Prostate gland (tissue), 2 donors: ENCODE measurements around the gene MYL4. TPM values are rescaled to one million over a fixed set of nuclear protein-coding genes. Genes with fewer than 3 reads are reported as not detected.
A peak's percentile ranks its signal among the peaks of the same experiment; 100 is the strongest.

Experiments used
- DNase-seq: peaks from one replicate; pipeline ENCODE4 v3.0.0-alpha.2; 2019; ENCODE audit warnings: low spot score
- H3K27ac ChIP-seq, 2 donors: fragments of 200-600 bp; sonication (generic); 2 replicates each; pipeline ENCODE4 v1.5.1; 2017 to 2019
- H3K27me3 ChIP-seq: fragments of 200-600 bp; sonication (generic); replicated peaks from 2 replicates; pipeline ENCODE4 v1.5.1; 2019; ENCODE audit not compliant: insufficient read depth
- H3K36me3 ChIP-seq, 2 donors: fragments of 200-600 bp; sonication (generic); 1 replicate in 1 of 2; 2 replicates in 1 of 2; pipeline versions ENCODE4 v1.5.1 to v1.8.1; 2017 to 2019
- H3K4me1 ChIP-seq: fragments of 200-600 bp; sonication (generic); replicated peaks from 2 replicates; pipeline ENCODE4 v1.5.1; 2019
- H3K4me3 ChIP-seq, 2 donors: fragments of 200-600 bp; sonication (generic); 2 replicates each; pipeline ENCODE4 v1.5.1; 2017 to 2019
- H3K9me3 ChIP-seq: fragments of 200-600 bp; sonication (generic); 2 replicates; pipeline ENCODE4 v1.5.1; 2017
- CTCF ChIP-seq, 4 experiments: fragments of 200-600 bp in 2 of 4; fragments of 450-650 bp in 2 of 4; sonication (generic) in 2 of 4; IDR thresholded peaks; 1 replicate in 3 of 4; 2 replicates in 1 of 4; pipeline ENCODE4 v1.5.1; 2016 to 2019; ENCODE audit warnings: antibody characterized with exemption in 4 of 4, mild to moderate bottlenecking in 2 of 4, moderate library complexity in 2 of 4
- POLR2A ChIP-seq: fragments of 450-650 bp; IDR thresholded peaks from one replicate; pipeline ENCODE4 v1.6.1; 2016; ENCODE audit warnings: antibody characterized with exemption, mild to moderate bottlenecking
- POLR2AphosphoS5 ChIP-seq: sonication (generic); formaldehyde crosslinking; IDR thresholded peaks from one replicate; pipeline ENCODE4 v1.6.1; 2017; ENCODE audit warnings: antibody characterized with exemption
- WGBS: methylation state at CpG from one replicate; pipeline ENCODE4 v1.1.5; 2018; 5-methylcytosine and 5-hydroxymethylcytosine counted together
- intact Hi-C: fragments of 100-400 bp; cut with DNase I; formaldehyde crosslinking; loops from one replicate; pipeline ENCODE4 v1.14.2; 2022
- total RNA-seq, 2 donors: library from RNA; depleted of rRNA; stranded (reverse); fragments of >200 nt; gene quantifications; one replicate each; pipeline ENCODE4 v1.1.0, GENCODE V29; 2016

The MYL4 gene
- total RNA-seq, 2 donors from 2014 or later = 4.3 TPM; not detected in 1

GRCh38 chr17:47203984-47204721 lies 5.0 kb upstream of the MYL4 start:
- Histone ChIP-seq H3K27me3 (no peaks in the 10 kb centered on the region), H3K4me1 (no peaks in the 10 kb centered on the region), H3K36me3 (no peaks in the 10 kb centered on the region), H3K4me3 (no peak overlapping the region), H3K27ac (no peak overlapping the region), H3K9me3 (no peaks in the 10 kb centered on the region)
- WGBS = 84% methylated on average over 6 of the region's 6 CpGs
- no peak for DNase-seq
- TF ChIP-seq POLR2AphosphoS5 = no peak
- TF ChIP-seq POLR2A = no peak
- TF ChIP-seq CTCF (IDR thresholded peaks at IDR 0.05) = no peak
- intact Hi-C loops = no loop called here

GRCh38 chr17:47204722-47205418 lies 4.3 kb upstream of the MYL4 start:
- Histone ChIP-seq H3K4me3 (no peak overlapping the region), H3K36me3 (no peaks in the 10 kb centered on the region), H3K4me1 (no peaks in the 10 kb centered on the region), H3K9me3 (no peaks in the 10 kb centered on the region), H3K27ac (peak overlapping the region; percentile 9 to 57), H3K27me3 (no peaks in the 10 kb centered on the region)
- intact Hi-C loops = no loop called here
- no peak for DNase-seq
- TF ChIP-seq POLR2A = no peak
- TF ChIP-seq POLR2AphosphoS5 = no peak
- no peak for TF ChIP-seq CTCF (IDR thresholded peaks at IDR 0.05)
- WGBS = 47% methylated on average over 6 of the region's 6 CpGs

GRCh38 chr17:47205419-47205963 lies 3.7 kb upstream of the MYL4 start:
- intact Hi-C loops = no loop called here

GRCh38 chr17:47207143-47208067 lies 1.7 kb upstream of the MYL4 start:
- H3K27ac ChIP-seq = no peak overlapping the region
- no peaks in the 10 kb centered on the region for H3K9me3 ChIP-seq
- H3K27me3 ChIP-seq = no peaks in the 10 kb centered on the region
- WGBS = 86% methylated on average over 8 of the region's 8 CpGs
- no peaks in the 10 kb centered on the region for H3K36me3 ChIP-seq
- H3K4me1 ChIP-seq = no peaks in the 10 kb centered on the region
- TF ChIP-seq POLR2A = no peak
- TF ChIP-seq POLR2AphosphoS5 = no peak
- intact Hi-C loops = no loop called here
- no peak for DNase-seq
- H3K4me3 ChIP-seq = no peak overlapping the region

More at GRCh38 chr17:47205419-47205963, 3.7 kb upstream of the MYL4 start:
- DNase-seq = peak; percentile 57
- H3K36me3 ChIP-seq = no peaks in the 10 kb centered on the region
- WGBS = 45% methylated on average over 9 of the region's 9 CpGs
- H3K27ac ChIP-seq = peak overlapping the region; percentile 9 to 57
- no peaks in the 10 kb centered on the region for H3K4me1 ChIP-seq
- no peaks in the 10 kb centered on the region for H3K27me3 ChIP-seq
- H3K9me3 ChIP-seq = no peaks in the 10 kb centered on the region
- TF ChIP-seq CTCF (IDR thresholded peaks at IDR 0.05) = no peak
- no peak for TF ChIP-seq POLR2A
- peak; percentile 48 for TF ChIP-seq POLR2AphosphoS5
- no peak overlapping the region for H3K4me3 ChIP-seq

GRCh38 chr17:47209499-47209898 lies 351 bp downstream of the MYL4 start:
- no peak for TF ChIP-seq CTCF (IDR thresholded peaks at IDR 0.05)
- TF ChIP-seq POLR2AphosphoS5 = no peak
- TF ChIP-seq POLR2A = no peak
- DNase-seq = no peak
- H3K27ac ChIP-seq = no peak overlapping the region
- 94% methylated on average over 3 of the region's 3 CpGs for WGBS
- intact Hi-C loops = no loop called here
- H3K36me3 ChIP-seq = no peaks in the 10 kb centered on the region
- H3K27me3 ChIP-seq = no peaks in the 10 kb centered on the region
- no peaks in the 10 kb centered on the region for H3K4me1 ChIP-seq
- H3K9me3 ChIP-seq = no peaks in the 10 kb centered on the region
- no peak overlapping the region for H3K4me3 ChIP-seq
